Airway epithelial cell (primary cell): ENCODE results near the gene MYH2. TPM values are rescaled to one million over a fixed set of nuclear protein-coding genes. Genes with fewer than 3 reads are reported as not detected.

Source experiments
- total RNA-seq: library from RNA; depleted of rRNA; stranded (reverse); fragments of >200 nt; gene quantifications from 2 replicates; pipeline ENCODE4 v1.2.3, GENCODE V29; 2015

The MYH2 gene
- not detected in 2 replicates for total RNA-seq

GRCh38 chr17:10549096-10549842, at the start of gene MYH2:
MYH2 (minus strand) TSS chr17:10549658; CDS start chr17:10547920, 1,738 bp downstream.

DNA sequence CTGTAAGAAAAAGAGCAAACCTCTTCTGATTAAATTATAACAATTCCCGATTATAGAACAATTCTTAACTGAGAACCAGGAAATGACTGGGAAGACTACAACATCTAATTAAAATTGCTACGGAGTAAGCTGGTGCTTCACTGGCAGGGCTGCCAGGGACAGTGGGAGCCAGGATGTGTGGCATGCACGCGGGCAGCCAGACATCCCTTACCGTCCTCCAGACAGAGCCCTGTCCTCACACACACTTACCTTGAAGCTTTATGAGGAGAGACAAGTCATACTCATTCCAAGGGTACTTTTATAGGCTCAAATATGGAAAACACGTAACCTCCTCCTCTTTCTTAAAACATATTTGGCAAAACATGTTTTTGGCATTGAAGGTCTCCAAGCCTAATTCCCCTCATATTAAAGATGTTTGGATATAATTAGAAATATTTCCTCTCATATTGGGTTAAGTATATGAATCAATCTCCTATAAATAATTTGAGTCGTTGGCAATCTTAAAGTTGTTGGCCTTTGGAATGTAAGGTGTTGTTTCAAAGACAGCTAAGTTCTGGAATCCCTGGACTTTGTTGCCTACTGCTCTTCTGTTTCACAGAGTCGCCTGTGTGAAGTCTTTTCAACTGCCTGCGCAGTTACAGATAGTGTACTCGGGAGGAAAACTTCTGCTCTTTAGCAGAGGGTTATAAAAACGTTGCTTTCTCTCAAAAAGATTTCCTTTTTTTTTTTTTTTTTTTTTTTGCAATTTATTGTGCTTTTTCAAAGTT, 31.0 kb downstream of the MYH2 start, which contains the start of gene MYH1:
MYH1 (minus strand) TSS at position 272 of the 767 bp plus-strand sequence. CDS start 1,900 bp downstream, outside the sequence.

Other genes starting within 250 kb of the MYH2 start
- not detected in 2 replicates for gene MYH13, start 176.7 kb downstream of the MYH2 start, total RNA-seq
- gene MYH8, start 127.7 kb downstream of the MYH2 start, total RNA-seq = not detected in 2 replicates
- not detected in 2 replicates for gene MYH4, start 80.1 kb downstream of the MYH2 start, total RNA-seq
- not detected in 2 replicates for gene MYH1, start 31.1 kb downstream of the MYH2 start, total RNA-seq
- 0.35 and 0.42 TPM in 2 replicates for gene MYH3, start 107.7 kb upstream of the MYH2 start, total RNA-seq
- 26.0 and 36.7 TPM in 2 replicates for gene SCO1, start 147.9 kb upstream of the MYH2 start, total RNA-seq
- 2.7 and 6.7 TPM in 2 replicates for gene ADPRM, start 147.9 kb upstream of the MYH2 start, total RNA-seq
- gene TMEM220, start 180.4 kb upstream of the MYH2 start, total RNA-seq = 0.21 TPM in 1 of 2 replicates, not detected in the other